SK-N-MC (cell line): ENCODE measurements around the gene PPIL3.

ENCODE experiments used
- EZH2 ChIP-seq: fragments of 200-600 bp; sonication (generic); IDR thresholded peaks from one replicate; pipeline ENCODE4 v1.6.1; 2017; ENCODE audit warnings: antibody characterized with exemption
- POLR2AphosphoS5 ChIP-seq: IDR thresholded peaks from 2 replicates; pipeline ENCODE4 v1.6.1; 2012; ENCODE audit warnings: mild to moderate bottlenecking, low read depth, low read length, borderline replicate concordance

GRCh38 chr2:200843993-200844948, 44.6 kb downstream of the PPIL3 start:
- TF ChIP-seq POLR2AphosphoS5 (no peak), EZH2 (no peak)
